HCT116 (cell line): ENCODE data around the gene SPSB4. TPM values are rescaled to one million over a fixed set of nuclear protein-coding genes. Genes with fewer than 3 reads are reported as not detected.

Experiments used
- ATAC-seq: fragments of 200-7000 bp; cut with Tn5 transposase; 2 replicates; pipeline ENCODE4 v1.9.1; 2020; ENCODE audit warnings: mild to moderate bottlenecking, moderate library complexity
- BruUV-seq: library from RNA; stranded (reverse); fragments of 400-500 nt; replicated peaks from 2 replicates; lab custom pipeline; 2021; lab: Mats Ljungman, UMichigan
- CTCF ChIA-PET: fragments of 300-600 bp; sonication (Branson Sonifier 250); formaldehyde crosslinking; loops from one replicate; lab custom pipeline; 2021; ENCODE audit warnings: antibody characterized with exemption; lab: Charles Lee
- POLR2A ChIA-PET: fragments of 300-600, 350-600 bp; sonication (Branson Sonifier 250); formaldehyde crosslinking; loops from one replicate; lab custom pipeline; 2021; ENCODE audit warnings: antibody characterized with exemption; lab: Charles Lee
- RAD21 ChIA-PET, 2 experiments: fragments of 300-600 bp; sonication (Branson Sonifier 250); formaldehyde crosslinking; loops; one replicate each; lab custom pipeline; 2023; ENCODE audit warnings: low total read pairs in 2 of 2; ENCODE audit not compliant: uncharacterized antibody in 2 of 2, unreplicated experiment in 2 of 2, low non-redundant PET in 1 of 2; lab: Charles Lee
- DNase-seq: peaks from one replicate; pipeline ENCODE4 v3.0.0-alpha.2; 2010; ENCODE audit warnings: low read depth, low spot score
- H2AFZ ChIP-seq: fragments of 200-600 bp; shearing (Covaris generic), sonication (generic); 2 replicates; pipeline ENCODE4 v1.6.1; 2017; ENCODE audit warnings: low read depth, mixed run types, mixed read lengths, antibody characterized with exemption, low read length; ENCODE audit not compliant: poor library complexity, severe bottlenecking
- H3K27ac ChIP-seq: 2 replicates; pipeline ENCODE4 v1.5.1; 2012; ENCODE audit warnings: low read depth, low read length
- H3K27me3 ChIP-seq: fragments of 200-600 bp; sonication (generic); 2 replicates; pipeline ENCODE4 v1.6.1; 2016; ENCODE audit warnings: mixed run types, low read length, mixed read lengths; ENCODE audit not compliant: insufficient read depth
- H3K36me3 ChIP-seq, 2 experiments: fragments of 200-500 bp in 1 of 2; fragments of 200-600 bp in 1 of 2; sonication (Bioruptor generic) in 1 of 2; sonication (generic) in 1 of 2; 2 replicates each; pipeline versions ENCODE4 v1.5.1 to v1.6.1; 2014 to 2016; ENCODE audit warnings: low read length in 2 of 2, inconsistent platforms in 1 of 2, mixed read lengths in 1 of 2, mixed run types in 1 of 2; ENCODE audit not compliant: insufficient read depth in 2 of 2, control insufficient read depth in 1 of 2
- H3K4me1 ChIP-seq, 2 experiments: fragments of 200-600 bp in 1 of 2; sonication (generic) in 1 of 2; 2 replicates each; pipeline versions ENCODE4 v1.5.1 to v1.6.1; 2012 to 2017; ENCODE audit warnings: low read length in 2 of 2, inconsistent platforms in 1 of 2, mild to moderate bottlenecking in 1 of 2, mixed read lengths in 1 of 2, mixed run types in 1 of 2, moderate library complexity in 1 of 2; ENCODE audit not compliant: insufficient read depth in 2 of 2, control insufficient read depth in 1 of 2
- H3K4me2 ChIP-seq: fragments of 200-600 bp; sonication (generic); 2 replicates; pipeline ENCODE4 v1.6.1; 2017; ENCODE audit warnings: mixed run types, low read length, mixed read lengths
- H3K4me3 ChIP-seq, 2 experiments: fragments of 200-600 bp in 1 of 2; sonication (generic) in 1 of 2; replicated peaks in 1 of 2; 2 replicates each; pipeline ENCODE4 v1.5.1; 2011 to 2016; ENCODE audit warnings: low read length in 2 of 2, control low read depth in 1 of 2, low read depth in 1 of 2, mild to moderate bottlenecking in 1 of 2, mixed read lengths in 1 of 2, mixed run types in 1 of 2
- H3K79me2 ChIP-seq: fragments of 200-600 bp; sonication (generic); 2 replicates; pipeline ENCODE4 v1.6.1; 2017; ENCODE audit warnings: mild to moderate bottlenecking, mixed run types, low read length, moderate library complexity, mixed read lengths; ENCODE audit not compliant: insufficient read depth
- H3K9ac ChIP-seq: fragments of 200-600 bp; sonication (generic); 2 replicates; pipeline ENCODE4 v1.6.1; 2016; ENCODE audit warnings: low read length, mixed read lengths
- H3K9me2 ChIP-seq: fragments of 200-600 bp; sonication (generic), shearing (Covaris generic); 2 replicates; pipeline ENCODE4 v1.6.1; 2017; ENCODE audit warnings: mixed run types, mild to moderate bottlenecking, moderate library complexity; ENCODE audit not compliant: insufficient read depth
- H3K9me3 ChIP-seq, 2 experiments: fragments of 200-500 bp in 1 of 2; fragments of 200-600 bp in 1 of 2; sonication (Bioruptor generic) in 1 of 2; sonication (generic) in 1 of 2; 2 replicates each; pipeline ENCODE4 v1.6.1; 2014 to 2017; ENCODE audit warnings: low read length in 2 of 2, mixed read lengths in 2 of 2, inconsistent platforms in 1 of 2, low read depth in 1 of 2, mild to moderate bottlenecking in 1 of 2, mixed run types in 1 of 2, moderate library complexity in 1 of 2; ENCODE audit not compliant: control insufficient read depth in 1 of 2, insufficient read depth in 1 of 2
- H4K20me1 ChIP-seq: fragments of 200-600 bp; sonication (generic), shearing (Covaris generic); 2 replicates; pipeline ENCODE4 v1.6.1; 2017; ENCODE audit warnings: mixed run types, mild to moderate bottlenecking, moderate library complexity; ENCODE audit not compliant: insufficient read depth
- CBX3 ChIP-seq: IDR thresholded peaks from 2 replicates; pipeline ENCODE4 v1.6.1; 2012; ENCODE audit warnings: low read depth
- CEBPB ChIP-seq: IDR thresholded peaks from 2 replicates; pipeline ENCODE4 v1.6.1; 2012; ENCODE audit warnings: low read depth
- ELF1 ChIP-seq: IDR thresholded peaks from 2 replicates; pipeline ENCODE4 v1.6.1; 2012; ENCODE audit warnings: low read depth, borderline replicate concordance
- EZH2phosphoT487 ChIP-seq: fragments of 200-600 bp; IDR thresholded peaks from 2 replicates; pipeline ENCODE4 v1.6.1; 2018; ENCODE audit warnings: antibody characterized with exemption, borderline replicate concordance
- FOSL1 ChIP-seq: IDR thresholded peaks from 2 replicates; pipeline ENCODE4 v1.6.1; 2012; ENCODE audit warnings: low read depth
- JUND ChIP-seq: IDR thresholded peaks from 2 replicates; pipeline ENCODE4 v1.6.1; 2012
- SRF ChIP-seq: IDR thresholded peaks from 2 replicates; pipeline ENCODE4 v1.6.1; 2012; ENCODE audit warnings: low read depth
- TCF7L2 ChIP-seq: IDR thresholded peaks from 2 replicates; pipeline ENCODE4 v1.7.0; 2011; ENCODE audit warnings: borderline replicate concordance, inconsistent platforms; ENCODE audit not compliant: insufficient read depth, insufficient read length; ENCODE audit errors: extremely low read depth
- YY1 ChIP-seq: IDR thresholded peaks from 2 replicates; pipeline ENCODE4 v1.6.1; 2011; ENCODE audit warnings: low read length, low read depth, moderate library complexity, mild to moderate bottlenecking; ENCODE audit not compliant: insufficient replicate concordance; ENCODE audit errors: extremely low read depth
- ZFX ChIP-seq: fragments of 450-650 bp; IDR thresholded peaks from 2 replicates; pipeline ENCODE4 v1.6.1; 2017
- ZNF274 ChIP-seq: fragments of 200-500 bp; sonication (Bioruptor generic); IDR thresholded peaks from 2 replicates; pipeline ENCODE4 v1.6.1; 2014; ENCODE audit warnings: mild to moderate bottlenecking, low read depth, low read length, inconsistent platforms
- intact Hi-C: fragments of 100-400 bp; cut with micrococcal nuclease; formaldehyde crosslinking; loops from 2 replicates; pipeline ENCODE4 v1.10.0; 2022
- total RNA-seq: library from RNA; stranded (reverse); gene quantifications from one replicate; pipeline ENCODE4 v1.2.1, GENCODE V29; 2021; ENCODE audit not compliant: unreplicated experiment
- TF ChIP-seq, protein P1 (sequence below): IDR thresholded peaks from 2 replicates; pipeline ENCODE4 v1.6.1; 2012; ENCODE audit warnings: low read depth
- TF ChIP-seq, protein P2 (sequence below), 3 experiments: fragments of 200-600 bp in 1 of 3; sonication (generic) in 1 of 3; IDR thresholded peaks in 2 of 3; conservative IDR thresholded peaks in 1 of 3; 2 replicates each; pipeline ENCODE4 v1.5.1; 2012 to 2017; ENCODE audit warnings: low read depth in 2 of 3, low read length in 2 of 3, antibody characterized with exemption in 1 of 3, borderline replicate concordance in 1 of 3, control low read depth in 1 of 3, mild to moderate bottlenecking in 1 of 3, mixed read lengths in 1 of 3, mixed run types in 1 of 3, moderate library complexity in 1 of 3; ENCODE audit not compliant: insufficient read depth in 1 of 3
- TF ChIP-seq, protein P3 (sequence below): IDR thresholded peaks from 2 replicates; pipeline ENCODE4 v1.6.1; 2012
- TF ChIP-seq, protein P4 (sequence below): IDR thresholded peaks from 2 replicates; pipeline ENCODE4 v1.6.1; 2011; ENCODE audit warnings: mild to moderate bottlenecking, low read length, moderate library complexity; ENCODE audit not compliant: insufficient replicate concordance; ENCODE audit errors: extremely low read depth
- TF ChIP-seq, protein P5 (sequence below): IDR thresholded peaks from 2 replicates; pipeline ENCODE4 v1.6.1; 2012

SPSB4 gene
- total RNA-seq, 1 experiment from 2014 or later: 0.57 TPM

DNA sequence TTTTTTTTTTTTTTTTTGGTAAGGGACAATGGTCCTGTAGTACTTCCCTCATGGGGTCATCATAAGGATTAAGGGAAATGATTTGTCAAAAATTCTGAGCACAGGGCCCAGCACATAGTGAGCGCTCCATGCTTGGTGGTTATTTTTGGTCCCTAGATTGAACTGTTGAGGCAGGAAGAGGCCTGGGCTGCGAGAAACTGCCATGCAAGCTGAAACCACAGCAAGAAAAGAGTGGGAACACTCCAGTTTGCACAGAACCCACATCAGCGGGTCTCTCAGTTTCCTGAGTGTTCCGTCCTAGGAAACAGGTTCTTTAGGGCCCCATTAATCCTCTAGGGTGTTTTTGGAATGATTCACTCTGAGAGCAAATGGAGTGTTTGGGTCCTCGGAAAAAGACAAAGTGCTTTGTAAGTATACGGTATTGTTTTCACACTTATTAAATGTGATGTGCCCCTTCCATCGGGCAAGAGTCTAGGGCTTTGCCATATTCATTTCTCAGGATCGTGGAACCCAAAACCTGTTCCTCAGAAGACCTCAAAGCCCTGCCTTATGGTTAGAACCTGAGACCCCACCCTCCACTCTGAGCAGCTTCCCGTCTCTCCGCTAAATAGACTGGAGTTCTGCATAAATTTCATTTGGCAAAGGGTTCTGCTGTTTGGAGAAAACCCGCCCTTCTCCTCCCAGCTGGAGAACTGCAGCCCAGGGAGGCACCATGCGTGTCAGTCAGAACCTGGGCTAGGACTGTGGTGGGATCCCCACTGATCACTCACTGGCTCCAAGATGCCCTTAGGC lies 60.4 kb downstream of the SPSB4 start:
- Histone ChIP-seq H3K79me2 (no peaks in the 10 kb centered on the region), H2AFZ (no peak overlapping the region), H3K9ac (no peak overlapping the region), H3K9me3 (peaks cover 0 to 3% of the 10 kb centered on the region in 2 experiments; a peak in 1 of 4 replicates), H3K4me3 (no peak overlapping the region), H3K27me3 (no peaks in the 10 kb centered on the region), H3K27ac (no peak overlapping the region), H4K20me1 (no peaks in the 10 kb centered on the region), H3K9me2 (no peaks in the 10 kb centered on the region), H3K4me2 (no peak overlapping the region), H3K36me3 (no peaks in the 10 kb centered on the region), H3K4me1 (no peaks in the 10 kb centered on the region)
- TF ChIP-seq YY1: no peak
- TF ChIP-seq SRF: no peak
- TF ChIP-seq, protein P1, sequence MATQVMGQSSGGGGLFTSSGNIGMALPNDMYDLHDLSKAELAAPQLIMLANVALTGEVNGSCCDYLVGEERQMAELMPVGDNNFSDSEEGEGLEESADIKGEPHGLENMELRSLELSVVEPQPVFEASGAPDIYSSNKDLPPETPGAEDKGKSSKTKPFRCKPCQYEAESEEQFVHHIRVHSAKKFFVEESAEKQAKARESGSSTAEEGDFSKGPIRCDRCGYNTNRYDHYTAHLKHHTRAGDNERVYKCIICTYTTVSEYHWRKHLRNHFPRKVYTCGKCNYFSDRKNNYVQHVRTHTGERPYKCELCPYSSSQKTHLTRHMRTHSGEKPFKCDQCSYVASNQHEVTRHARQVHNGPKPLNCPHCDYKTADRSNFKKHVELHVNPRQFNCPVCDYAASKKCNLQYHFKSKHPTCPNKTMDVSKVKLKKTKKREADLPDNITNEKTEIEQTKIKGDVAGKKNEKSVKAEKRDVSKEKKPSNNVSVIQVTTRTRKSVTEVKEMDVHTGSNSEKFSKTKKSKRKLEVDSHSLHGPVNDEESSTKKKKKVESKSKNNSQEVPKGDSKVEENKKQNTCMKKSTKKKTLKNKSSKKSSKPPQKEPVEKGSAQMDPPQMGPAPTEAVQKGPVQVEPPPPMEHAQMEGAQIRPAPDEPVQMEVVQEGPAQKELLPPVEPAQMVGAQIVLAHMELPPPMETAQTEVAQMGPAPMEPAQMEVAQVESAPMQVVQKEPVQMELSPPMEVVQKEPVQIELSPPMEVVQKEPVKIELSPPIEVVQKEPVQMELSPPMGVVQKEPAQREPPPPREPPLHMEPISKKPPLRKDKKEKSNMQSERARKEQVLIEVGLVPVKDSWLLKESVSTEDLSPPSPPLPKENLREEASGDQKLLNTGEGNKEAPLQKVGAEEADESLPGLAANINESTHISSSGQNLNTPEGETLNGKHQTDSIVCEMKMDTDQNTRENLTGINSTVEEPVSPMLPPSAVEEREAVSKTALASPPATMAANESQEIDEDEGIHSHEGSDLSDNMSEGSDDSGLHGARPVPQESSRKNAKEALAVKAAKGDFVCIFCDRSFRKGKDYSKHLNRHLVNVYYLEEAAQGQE: no peak
- TF ChIP-seq ZNF274: no peak
- TF ChIP-seq, protein P2, sequence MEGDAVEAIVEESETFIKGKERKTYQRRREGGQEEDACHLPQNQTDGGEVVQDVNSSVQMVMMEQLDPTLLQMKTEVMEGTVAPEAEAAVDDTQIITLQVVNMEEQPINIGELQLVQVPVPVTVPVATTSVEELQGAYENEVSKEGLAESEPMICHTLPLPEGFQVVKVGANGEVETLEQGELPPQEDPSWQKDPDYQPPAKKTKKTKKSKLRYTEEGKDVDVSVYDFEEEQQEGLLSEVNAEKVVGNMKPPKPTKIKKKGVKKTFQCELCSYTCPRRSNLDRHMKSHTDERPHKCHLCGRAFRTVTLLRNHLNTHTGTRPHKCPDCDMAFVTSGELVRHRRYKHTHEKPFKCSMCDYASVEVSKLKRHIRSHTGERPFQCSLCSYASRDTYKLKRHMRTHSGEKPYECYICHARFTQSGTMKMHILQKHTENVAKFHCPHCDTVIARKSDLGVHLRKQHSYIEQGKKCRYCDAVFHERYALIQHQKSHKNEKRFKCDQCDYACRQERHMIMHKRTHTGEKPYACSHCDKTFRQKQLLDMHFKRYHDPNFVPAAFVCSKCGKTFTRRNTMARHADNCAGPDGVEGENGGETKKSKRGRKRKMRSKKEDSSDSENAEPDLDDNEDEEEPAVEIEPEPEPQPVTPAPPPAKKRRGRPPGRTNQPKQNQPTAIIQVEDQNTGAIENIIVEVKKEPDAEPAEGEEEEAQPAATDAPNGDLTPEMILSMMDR (IDR thresholded peaks at IDR 0.05 in 2 of 3, conservative IDR thresholded peaks at IDR 0.05 in 1 of 3; ENCODE audit: borderline replicate concordance in 1 of 3, insufficient read depth in 1 of 3, low read depth in 2 of 3, low read length in 2 of 3): no peak
- no peak for TF ChIP-seq ZFX
- no peak for TF ChIP-seq CEBPB
- TF ChIP-seq, protein P3, sequence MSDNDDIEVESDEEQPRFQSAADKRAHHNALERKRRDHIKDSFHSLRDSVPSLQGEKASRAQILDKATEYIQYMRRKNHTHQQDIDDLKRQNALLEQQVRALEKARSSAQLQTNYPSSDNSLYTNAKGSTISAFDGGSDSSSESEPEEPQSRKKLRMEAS: no peak
- TF ChIP-seq CBX3: no peak
- no peak for TF ChIP-seq FOSL1
- no peak for TF ChIP-seq EZH2phosphoT487
- TF ChIP-seq JUND: no peak
- TF ChIP-seq ELF1: no peak
- TF ChIP-seq, protein P4, sequence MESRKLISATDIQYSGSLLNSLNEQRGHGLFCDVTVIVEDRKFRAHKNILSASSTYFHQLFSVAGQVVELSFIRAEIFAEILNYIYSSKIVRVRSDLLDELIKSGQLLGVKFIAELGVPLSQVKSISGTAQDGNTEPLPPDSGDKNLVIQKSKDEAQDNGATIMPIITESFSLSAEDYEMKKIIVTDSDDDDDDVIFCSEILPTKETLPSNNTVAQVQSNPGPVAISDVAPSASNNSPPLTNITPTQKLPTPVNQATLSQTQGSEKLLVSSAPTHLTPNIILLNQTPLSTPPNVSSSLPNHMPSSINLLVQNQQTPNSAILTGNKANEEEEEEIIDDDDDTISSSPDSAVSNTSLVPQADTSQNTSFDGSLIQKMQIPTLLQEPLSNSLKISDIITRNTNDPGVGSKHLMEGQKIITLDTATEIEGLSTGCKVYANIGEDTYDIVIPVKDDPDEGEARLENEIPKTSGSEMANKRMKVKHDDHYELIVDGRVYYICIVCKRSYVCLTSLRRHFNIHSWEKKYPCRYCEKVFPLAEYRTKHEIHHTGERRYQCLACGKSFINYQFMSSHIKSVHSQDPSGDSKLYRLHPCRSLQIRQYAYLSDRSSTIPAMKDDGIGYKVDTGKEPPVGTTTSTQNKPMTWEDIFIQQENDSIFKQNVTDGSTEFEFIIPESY: no peak
- TF ChIP-seq TCF7L2: no peak
- TF ChIP-seq, protein P5, sequence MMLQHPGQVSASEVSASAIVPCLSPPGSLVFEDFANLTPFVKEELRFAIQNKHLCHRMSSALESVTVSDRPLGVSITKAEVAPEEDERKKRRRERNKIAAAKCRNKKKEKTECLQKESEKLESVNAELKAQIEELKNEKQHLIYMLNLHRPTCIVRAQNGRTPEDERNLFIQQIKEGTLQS: no peak
- ChIA-PET RAD21 (no interaction called here), CTCF (no interaction called here), POLR2A (no interaction called here)
- ATAC-seq: no peak
- intact Hi-C loops: no loop called here
- BruUV-seq: no TSS peak
- no peak for DNase-seq
